DND-41 (cell line): ENCODE data around the gene ZNF444.

Source experiments
- EZH2 ChIP-seq: IDR thresholded peaks from 3 replicates; pipeline ENCODE4 v1.6.1; 2012; ENCODE audit warnings: borderline replicate concordance, low read depth, mild to moderate bottlenecking, moderate library complexity, low read length, inconsistent platforms; ENCODE audit not compliant: severe bottlenecking
- TF ChIP-seq, protein P1 (sequence below): IDR thresholded peaks from 2 replicates; pipeline ENCODE4 v1.5.1; 2012; ENCODE audit warnings: borderline replicate concordance, low read length, moderate library complexity, mild to moderate bottlenecking; ENCODE audit not compliant: poor library complexity, severe bottlenecking; ENCODE audit errors: extremely low read depth

DNA sequence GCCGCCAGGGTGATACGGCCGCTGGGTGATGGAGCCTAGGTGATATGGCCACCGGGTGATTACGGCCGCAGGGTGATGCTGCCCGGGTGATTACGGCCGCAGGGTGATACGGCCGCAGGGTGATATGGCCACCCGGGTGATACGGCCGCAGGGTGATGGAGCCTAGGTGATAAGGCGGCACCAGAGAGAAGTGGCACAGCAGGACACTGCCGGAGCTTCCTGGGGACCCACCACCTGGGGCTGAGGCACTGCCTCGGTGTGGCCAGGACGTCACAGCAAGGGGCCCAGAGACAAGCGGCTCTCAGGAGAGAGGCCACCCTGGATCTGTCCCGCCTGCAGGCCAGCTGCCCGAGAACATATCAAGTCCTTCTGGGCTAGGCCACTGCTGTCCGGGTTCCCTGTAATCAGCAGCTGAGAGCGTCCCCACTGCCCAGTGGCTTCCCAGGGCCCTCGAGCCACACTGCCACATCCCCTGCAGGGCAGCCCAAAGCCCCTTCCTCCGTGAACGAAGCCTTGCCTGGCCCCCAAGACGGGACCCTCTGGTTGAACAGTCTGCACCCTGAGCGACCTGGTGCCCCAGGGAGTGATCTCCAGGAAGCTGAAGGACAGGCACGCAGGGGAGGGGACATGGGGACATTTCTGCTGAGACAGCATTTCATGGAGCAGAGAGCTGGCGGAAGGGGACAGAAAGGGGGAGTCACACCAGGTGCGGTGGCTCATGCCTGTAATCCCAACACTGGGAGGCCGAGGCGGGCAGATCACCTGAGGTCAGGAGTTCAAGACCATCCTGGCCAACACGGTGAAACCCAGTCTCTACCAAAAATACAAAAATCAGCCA, 42.1 kb upstream of the ZNF444 start:
- TF ChIP-seq EZH2: no peak
- TF ChIP-seq, protein P1, sequence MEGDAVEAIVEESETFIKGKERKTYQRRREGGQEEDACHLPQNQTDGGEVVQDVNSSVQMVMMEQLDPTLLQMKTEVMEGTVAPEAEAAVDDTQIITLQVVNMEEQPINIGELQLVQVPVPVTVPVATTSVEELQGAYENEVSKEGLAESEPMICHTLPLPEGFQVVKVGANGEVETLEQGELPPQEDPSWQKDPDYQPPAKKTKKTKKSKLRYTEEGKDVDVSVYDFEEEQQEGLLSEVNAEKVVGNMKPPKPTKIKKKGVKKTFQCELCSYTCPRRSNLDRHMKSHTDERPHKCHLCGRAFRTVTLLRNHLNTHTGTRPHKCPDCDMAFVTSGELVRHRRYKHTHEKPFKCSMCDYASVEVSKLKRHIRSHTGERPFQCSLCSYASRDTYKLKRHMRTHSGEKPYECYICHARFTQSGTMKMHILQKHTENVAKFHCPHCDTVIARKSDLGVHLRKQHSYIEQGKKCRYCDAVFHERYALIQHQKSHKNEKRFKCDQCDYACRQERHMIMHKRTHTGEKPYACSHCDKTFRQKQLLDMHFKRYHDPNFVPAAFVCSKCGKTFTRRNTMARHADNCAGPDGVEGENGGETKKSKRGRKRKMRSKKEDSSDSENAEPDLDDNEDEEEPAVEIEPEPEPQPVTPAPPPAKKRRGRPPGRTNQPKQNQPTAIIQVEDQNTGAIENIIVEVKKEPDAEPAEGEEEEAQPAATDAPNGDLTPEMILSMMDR: no peak
